Caco-2 (cell line): ENCODE data around the gene DENND2C. TPM values are rescaled to one million over a fixed set of nuclear protein-coding genes. Genes with fewer than 3 reads are reported as not detected.

Experiments
- BruUV-seq: library from RNA; stranded (reverse); fragments of 400-500 nt; replicated peaks from 2 replicates; lab custom pipeline; 2021; lab: Mats Ljungman, UMichigan
- CTCF ChIA-PET: fragments of 300-600 bp; sonication (Branson Sonifier 250); formaldehyde crosslinking; loops from one replicate; lab custom pipeline; 2022; ENCODE audit warnings: antibody characterized with exemption; lab: Charles Lee
- POLR2A ChIA-PET: fragments of 300-600 bp; sonication (Branson Sonifier 250); formaldehyde crosslinking; loops from one replicate; lab custom pipeline; 2022; ENCODE audit warnings: antibody characterized with exemption; lab: Charles Lee
- DNase-seq, 2 experiments: peaks; one replicate each; pipeline versions ENCODE4 v3.0.0 to v3.0.0-alpha.2; 2020 to 2022
- H3K27me3 ChIP-seq: replicated peaks from 2 replicates; pipeline ENCODE4 v1.6.0; 2011; ENCODE audit warnings: low read length; ENCODE audit not compliant: control insufficient read depth, insufficient read depth
- H3K36me3 ChIP-seq: 2 replicates; pipeline ENCODE4 v1.5.1; 2011; ENCODE audit warnings: low read length; ENCODE audit not compliant: control insufficient read depth, insufficient read depth
- H3K4me1 ChIP-seq: fragments of 250-450 bp; sonication (Bioruptor Pico); 2 replicates; pipeline ENCODE4 v1.5.1; 2020; ENCODE audit warnings: mild to moderate bottlenecking
- H3K4me3 ChIP-seq: 2 replicates; pipeline ENCODE4 v1.5.1; 2011; ENCODE audit warnings: low read depth, mild to moderate bottlenecking, control low read depth, low read length
- H3K9me3 ChIP-seq: fragments of 250-450 bp; sonication (Bioruptor Pico); 2 replicates; pipeline ENCODE4 v1.5.1; 2020; ENCODE audit warnings: mild to moderate bottlenecking, moderate library complexity
- H3K27ac Mint-ChIP-seq: one replicate; pipeline ENCODE4 v1.8.0; 2022; ENCODE audit warnings: mixed read lengths; ENCODE audit not compliant: unreplicated experiment
- H3K27me3 Mint-ChIP-seq: one replicate; pipeline ENCODE4 v1.8.0; 2022; ENCODE audit warnings: mixed read lengths; ENCODE audit not compliant: insufficient read depth, unreplicated experiment
- H3K36me3 Mint-ChIP-seq: one replicate; pipeline ENCODE4 v1.8.0; 2022; ENCODE audit warnings: mild to moderate bottlenecking, mixed read lengths; ENCODE audit not compliant: insufficient read depth, unreplicated experiment
- H3K4me1 Mint-ChIP-seq: one replicate; pipeline ENCODE4 v1.8.0; 2022; ENCODE audit warnings: low read depth, mixed read lengths; ENCODE audit not compliant: unreplicated experiment
- H3K4me3 Mint-ChIP-seq: one replicate; pipeline ENCODE4 v1.8.0; 2022; ENCODE audit warnings: mild to moderate bottlenecking, moderate library complexity, mixed read lengths; ENCODE audit not compliant: unreplicated experiment
- H3K9me3 Mint-ChIP-seq: one replicate; pipeline ENCODE4 v1.8.0; 2022; ENCODE audit warnings: mixed read lengths; ENCODE audit not compliant: unreplicated experiment
- intact Hi-C: fragments of 100-400 bp; cut with micrococcal nuclease; formaldehyde crosslinking; loops from one replicate; pipeline ENCODE4 v1.10.0; 2022; ENCODE audit not compliant: unreplicated experiment
- total RNA-seq: library from RNA; stranded (reverse); gene quantifications from 2 replicates; pipeline ENCODE4 v1.2.3, GENCODE V29; 2022
- TF ChIP-seq, protein P1 (sequence below), 2 experiments: fragments of 200-600 bp in 1 of 2; IDR thresholded peaks; 1 replicate in 1 of 2; 2 replicates in 1 of 2; pipeline versions ENCODE4 v1.5.1 to v1.8.0; 2011 to 2022; ENCODE audit warnings: antibody characterized with exemption in 1 of 2, control low read depth in 1 of 2, inconsistent platforms in 1 of 2, low read depth in 1 of 2, low read length in 1 of 2, mild to moderate bottlenecking in 1 of 2, moderate library complexity in 1 of 2; ENCODE audit not compliant: insufficient read depth in 1 of 2, severe bottlenecking in 1 of 2, unreplicated experiment in 1 of 2

DENND2C gene
- total RNA-seq, 1 experiment from 2014 or later: 1.1 TPM

DNA sequence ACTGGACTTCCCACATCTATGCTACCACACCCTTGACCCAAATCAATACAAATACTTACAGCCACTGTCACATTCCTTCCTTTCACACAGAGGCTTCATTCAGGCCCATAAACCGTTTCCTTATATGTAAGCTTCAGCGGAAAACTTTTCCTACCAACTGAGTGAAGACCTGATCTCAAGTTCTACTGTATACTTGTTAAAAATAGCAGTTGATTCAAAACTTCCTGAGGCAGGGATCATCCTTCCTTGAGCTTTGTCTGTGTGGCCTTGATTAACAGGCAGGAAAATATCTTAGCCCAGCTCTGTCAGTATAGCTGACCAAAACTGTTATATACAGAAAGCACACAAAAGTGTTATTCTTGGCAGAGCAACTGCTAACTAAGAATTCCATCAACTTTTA is 42.7 kb downstream of the DENND2C start:
- Histone ChIP-seq H3K9me3 (no peaks in the 10 kb centered on the region), H3K4me1 (no peaks in the 10 kb centered on the region), H3K27me3 (no peaks in the 10 kb centered on the region), H3K36me3 (no peaks in the 10 kb centered on the region), H3K4me3 (no peak overlapping the region)
- no peaks in the 10 kb centered on the region for H3K36me3 Mint-ChIP-seq
- H3K27ac Mint-ChIP-seq: no peak overlapping the region
- no peaks in the 10 kb centered on the region for H3K27me3 Mint-ChIP-seq
- DNase-seq: no peak
- H3K4me1 Mint-ChIP-seq: no peaks in the 10 kb centered on the region
- TF ChIP-seq, protein P1, sequence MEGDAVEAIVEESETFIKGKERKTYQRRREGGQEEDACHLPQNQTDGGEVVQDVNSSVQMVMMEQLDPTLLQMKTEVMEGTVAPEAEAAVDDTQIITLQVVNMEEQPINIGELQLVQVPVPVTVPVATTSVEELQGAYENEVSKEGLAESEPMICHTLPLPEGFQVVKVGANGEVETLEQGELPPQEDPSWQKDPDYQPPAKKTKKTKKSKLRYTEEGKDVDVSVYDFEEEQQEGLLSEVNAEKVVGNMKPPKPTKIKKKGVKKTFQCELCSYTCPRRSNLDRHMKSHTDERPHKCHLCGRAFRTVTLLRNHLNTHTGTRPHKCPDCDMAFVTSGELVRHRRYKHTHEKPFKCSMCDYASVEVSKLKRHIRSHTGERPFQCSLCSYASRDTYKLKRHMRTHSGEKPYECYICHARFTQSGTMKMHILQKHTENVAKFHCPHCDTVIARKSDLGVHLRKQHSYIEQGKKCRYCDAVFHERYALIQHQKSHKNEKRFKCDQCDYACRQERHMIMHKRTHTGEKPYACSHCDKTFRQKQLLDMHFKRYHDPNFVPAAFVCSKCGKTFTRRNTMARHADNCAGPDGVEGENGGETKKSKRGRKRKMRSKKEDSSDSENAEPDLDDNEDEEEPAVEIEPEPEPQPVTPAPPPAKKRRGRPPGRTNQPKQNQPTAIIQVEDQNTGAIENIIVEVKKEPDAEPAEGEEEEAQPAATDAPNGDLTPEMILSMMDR (IDR thresholded peaks at IDR 0.05; ENCODE audit: insufficient read depth in 1 of 2, low read depth in 1 of 2, low read length in 1 of 2, severe bottlenecking in 1 of 2, unreplicated experiment in 1 of 2): no peak
- POLR2A ChIA-PET: no interaction called here
- H3K9me3 Mint-ChIP-seq: no peaks in the 10 kb centered on the region
- no TSS peak for BruUV-seq
- intact Hi-C loops: no loop called here
- CTCF ChIA-PET: no interaction called here
- H3K4me3 Mint-ChIP-seq: no peak overlapping the region

DNA sequence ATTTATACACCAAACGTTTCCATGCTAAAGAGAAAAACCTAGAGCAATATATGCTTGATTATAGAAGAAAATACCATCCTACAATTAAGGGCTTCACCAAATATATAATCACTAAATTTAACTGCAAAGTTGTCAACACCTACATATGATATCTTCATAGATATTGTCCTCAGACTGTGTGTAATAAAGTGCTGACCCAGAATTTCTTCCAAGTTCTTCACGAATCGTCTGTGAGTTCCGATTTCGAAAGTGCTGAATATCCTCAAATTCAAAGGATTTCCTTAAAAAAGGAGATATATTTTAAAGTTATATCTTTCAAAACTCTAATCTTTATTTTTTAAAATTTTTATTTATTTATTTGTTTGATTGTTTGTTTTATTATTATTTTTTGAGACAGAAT is 46.5 kb downstream of the DENND2C start:
- H3K36me3 ChIP-seq: no peaks in the 10 kb centered on the region
- H3K9me3 Mint-ChIP-seq: no peaks in the 10 kb centered on the region
- no peaks in the 10 kb centered on the region for H3K27me3 Mint-ChIP-seq
- no peaks in the 10 kb centered on the region for H3K4me1 ChIP-seq
- no peaks in the 10 kb centered on the region for H3K36me3 Mint-ChIP-seq
- ChIA-PET CTCF (no interaction called here), POLR2A (no interaction called here)
- no peak overlapping the region for H3K4me3 Mint-ChIP-seq
- no peak overlapping the region for H3K4me3 ChIP-seq
- TF ChIP-seq, protein P1 (IDR thresholded peaks at IDR 0.05; ENCODE audit: insufficient read depth in 1 of 2, low read depth in 1 of 2, low read length in 1 of 2, severe bottlenecking in 1 of 2, unreplicated experiment in 1 of 2): no peak
- DNase-seq: no peak
- no TSS peak for BruUV-seq
- no peaks in the 10 kb centered on the region for H3K4me1 Mint-ChIP-seq
- no peaks in the 10 kb centered on the region for H3K9me3 ChIP-seq
- intact Hi-C loops: no loop called here
- no peak overlapping the region for H3K27ac Mint-ChIP-seq
- H3K27me3 ChIP-seq: no peaks in the 10 kb centered on the region

DNA sequence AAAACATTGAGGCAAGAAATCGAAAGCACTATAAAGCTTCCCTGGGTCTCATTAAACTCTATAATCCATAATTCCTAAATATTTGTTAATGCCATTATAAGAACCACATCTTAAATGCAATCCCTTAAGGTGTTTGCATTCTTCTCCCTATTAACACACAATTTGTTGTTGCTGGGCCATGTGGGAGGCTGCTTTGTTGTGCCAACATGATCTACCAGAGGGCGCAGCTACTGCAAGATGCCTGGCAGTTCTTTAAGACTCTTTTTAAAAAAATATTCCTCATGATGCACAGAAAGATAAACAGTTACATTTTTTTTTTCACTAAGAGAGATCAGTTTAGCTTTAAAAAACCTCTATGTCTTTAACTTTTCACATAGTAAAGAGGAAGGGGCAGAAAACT is 49.4 kb downstream of the DENND2C start:
- Mint-ChIP-seq H3K36me3 (no peaks in the 10 kb centered on the region), H3K4me1 (no peaks in the 10 kb centered on the region), H3K27ac (no peak overlapping the region), H3K4me3 (no peak overlapping the region), H3K27me3 (no peaks in the 10 kb centered on the region), H3K9me3 (no peaks in the 10 kb centered on the region)
- Histone ChIP-seq H3K36me3 (no peaks in the 10 kb centered on the region), H3K4me3 (no peak overlapping the region), H3K4me1 (no peaks in the 10 kb centered on the region), H3K9me3 (no peaks in the 10 kb centered on the region), H3K27me3 (no peaks in the 10 kb centered on the region)
- BruUV-seq: no TSS peak
- intact Hi-C loops: no loop called here
- TF ChIP-seq, protein P1 (IDR thresholded peaks at IDR 0.05; ENCODE audit: insufficient read depth in 1 of 2, low read depth in 1 of 2, low read length in 1 of 2, severe bottlenecking in 1 of 2, unreplicated experiment in 1 of 2): no peak
- POLR2A ChIA-PET: no interaction called here
- CTCF ChIA-PET: no interaction called here
- DNase-seq: no peak
